ENCODE measurements around the gene PTP4A2.

The PTP4A2 gene

DNA sequence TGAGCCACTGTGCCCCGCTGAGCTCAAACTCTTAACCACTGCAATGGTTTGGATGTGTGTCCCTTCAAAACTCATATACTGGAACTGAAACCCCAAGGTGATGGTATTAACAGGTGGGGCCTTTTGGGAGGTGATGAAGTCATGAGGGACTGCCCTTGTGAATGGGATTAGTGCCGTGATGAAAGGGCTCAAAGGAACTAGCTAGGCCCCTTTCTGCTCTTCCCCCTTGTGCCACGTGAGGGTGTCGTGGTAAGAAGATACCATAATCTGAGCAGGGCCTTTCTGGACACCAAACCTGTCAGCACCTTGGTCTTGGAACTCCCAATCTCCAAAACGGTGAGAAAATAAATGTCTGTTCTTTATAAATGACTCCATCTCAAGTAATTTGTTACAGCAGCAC lies 76.8 kb downstream of the PTP4A2 start:
- H3K4me3 ChIP-seq (ENCODE audit: low read depth, low read length), result no peak overlapping the region
- CTCF ChIA-PET, result interaction anchor here (1.3 kb wide), 1 partner anchor 31 kb away, joined by 3 read pairs; no protein-coding TSS in a partner anchor
- DNase-seq (ENCODE audit: low read depth, low spot score), result no peak
- POLR2A ChIA-PET, result no interaction called here
- TF ChIP-seq, protein P1, sequence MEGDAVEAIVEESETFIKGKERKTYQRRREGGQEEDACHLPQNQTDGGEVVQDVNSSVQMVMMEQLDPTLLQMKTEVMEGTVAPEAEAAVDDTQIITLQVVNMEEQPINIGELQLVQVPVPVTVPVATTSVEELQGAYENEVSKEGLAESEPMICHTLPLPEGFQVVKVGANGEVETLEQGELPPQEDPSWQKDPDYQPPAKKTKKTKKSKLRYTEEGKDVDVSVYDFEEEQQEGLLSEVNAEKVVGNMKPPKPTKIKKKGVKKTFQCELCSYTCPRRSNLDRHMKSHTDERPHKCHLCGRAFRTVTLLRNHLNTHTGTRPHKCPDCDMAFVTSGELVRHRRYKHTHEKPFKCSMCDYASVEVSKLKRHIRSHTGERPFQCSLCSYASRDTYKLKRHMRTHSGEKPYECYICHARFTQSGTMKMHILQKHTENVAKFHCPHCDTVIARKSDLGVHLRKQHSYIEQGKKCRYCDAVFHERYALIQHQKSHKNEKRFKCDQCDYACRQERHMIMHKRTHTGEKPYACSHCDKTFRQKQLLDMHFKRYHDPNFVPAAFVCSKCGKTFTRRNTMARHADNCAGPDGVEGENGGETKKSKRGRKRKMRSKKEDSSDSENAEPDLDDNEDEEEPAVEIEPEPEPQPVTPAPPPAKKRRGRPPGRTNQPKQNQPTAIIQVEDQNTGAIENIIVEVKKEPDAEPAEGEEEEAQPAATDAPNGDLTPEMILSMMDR (IDR thresholded peaks at IDR 0.05; ENCODE audit: insufficient read depth, low read length, missing control alignments), result no peak

DNA sequence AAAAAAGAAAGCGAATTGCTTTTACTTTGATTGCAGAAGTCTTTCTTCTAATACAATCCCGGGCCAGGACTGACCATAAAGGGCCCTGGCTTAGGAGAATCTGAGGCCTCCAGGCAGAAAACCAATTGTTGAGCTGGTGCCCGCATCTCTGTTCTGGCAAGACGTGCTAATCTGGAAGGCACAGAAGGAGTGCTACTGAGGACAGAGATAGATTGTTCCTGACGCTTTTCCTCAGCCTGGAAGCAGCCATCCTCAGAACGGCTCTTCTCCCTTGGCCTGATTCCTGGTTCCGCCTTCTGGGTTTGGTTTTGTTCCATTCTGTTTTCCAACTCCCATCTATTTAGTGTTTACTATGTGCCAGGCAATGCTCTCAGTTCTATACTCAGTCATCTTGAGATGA lies 77.6 kb downstream of the PTP4A2 start:
- ChIA-PET POLR2A (no interaction called here), CTCF (interaction anchor here (1.3 kb wide), 1 partner anchor 31 kb away, joined by 3 read pairs; no protein-coding TSS in a partner anchor)
- TF ChIP-seq, protein P1 (IDR thresholded peaks at IDR 0.05; ENCODE audit: insufficient read depth, low read length, missing control alignments), result no peak
- DNase-seq (ENCODE audit: low read depth, low spot score), result no peak
- H3K4me3 ChIP-seq (ENCODE audit: low read depth, low read length), result no peak overlapping the region

DNA sequence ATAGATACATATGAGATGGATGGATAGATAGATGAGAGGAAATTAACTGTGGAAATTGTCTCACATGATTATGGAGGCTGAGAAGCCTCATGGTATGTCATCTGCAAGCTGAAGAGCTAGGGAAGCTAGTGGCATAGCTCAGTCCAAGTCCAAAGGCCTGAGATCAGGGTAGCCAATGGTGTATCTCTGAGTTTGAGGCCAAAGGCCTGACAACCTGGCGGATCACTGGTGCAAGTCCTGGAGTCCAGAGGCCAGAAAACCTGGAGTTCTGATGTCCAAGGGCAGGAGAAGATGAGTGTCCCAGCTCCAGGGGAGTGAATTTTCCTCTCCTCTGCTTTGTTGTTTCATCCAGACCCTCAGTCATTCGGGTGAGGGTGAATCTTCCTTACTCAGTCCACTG lies 78.4 kb downstream of the PTP4A2 start:
- no peak for DNase-seq (ENCODE audit: low read depth, low spot score)
- ChIA-PET POLR2A (no interaction called here), CTCF (interaction anchor here (1.0 to 1.8 kb wide), 2 partner anchors 15 to 44 kb away, joined by 3 to 4 read pairs; partner anchors contain the start of gene SPOCD1)
- H3K4me3 ChIP-seq (ENCODE audit: low read depth, low read length), result no peak overlapping the region
- TF ChIP-seq, protein P1 (IDR thresholded peaks at IDR 0.05; ENCODE audit: insufficient read depth, low read length, missing control alignments), result no peak

- ChIA-PET CTCF (interaction anchor here (1.2 to 1.8 kb wide), 2 partner anchors 11 to 43 kb away, joined by 3 to 4 read pairs; partner anchors contain the start of gene SPOCD1), POLR2A (no interaction called here)
- TF ChIP-seq, protein P1 (IDR thresholded peaks at IDR 0.05; ENCODE audit: insufficient read depth, low read length, missing control alignments), result no peak
- no peak overlapping the region for H3K4me3 ChIP-seq (ENCODE audit: low read depth, low read length)
- DNase-seq (ENCODE audit: low read depth, low spot score), result no peak
Measured at GRCh38 chr1:31859044-31859443, 79.1 kb downstream of the PTP4A2 start.

DNA sequence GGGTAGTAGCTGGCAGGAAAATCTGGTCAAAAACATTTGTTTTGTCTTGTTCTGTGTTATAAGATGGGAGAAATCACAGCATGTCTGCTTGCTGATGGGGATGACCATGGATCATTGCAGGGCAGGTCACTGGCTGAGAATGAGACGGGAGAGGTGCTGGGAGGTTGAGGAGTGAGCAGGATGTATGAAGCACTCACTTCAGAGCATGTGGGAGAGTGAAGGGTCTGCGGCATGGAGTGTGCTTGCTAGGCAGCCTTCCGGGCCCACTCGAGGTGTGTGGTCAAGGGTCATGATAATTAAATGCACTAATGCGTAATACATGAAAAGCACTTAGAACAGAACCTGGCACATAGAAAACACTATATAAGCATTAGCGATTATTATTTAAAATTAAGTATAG lies 80.3 kb downstream of the PTP4A2 start:
- DNase-seq (ENCODE audit: low read depth, low spot score), result no peak
- TF ChIP-seq, protein P1 (IDR thresholded peaks at IDR 0.05; ENCODE audit: insufficient read depth, low read length, missing control alignments), result no peak
- ChIA-PET POLR2A (no interaction called here), CTCF (interaction anchor here (1.2 kb wide), 3 partner anchors 12 to 44 kb away, joined by 3 to 4 read pairs (median 3); no protein-coding TSS in a partner anchor)
- no peak overlapping the region for H3K4me3 ChIP-seq (ENCODE audit: low read depth, low read length)
